Activated T-cell treated with anti-CD3 and anti-CD28 coated beads, Interleukin-2, amount 50 U/mL, for 4 hours (primary cell): ENCODE measurements around the gene PTAR1. TPM values are rescaled to one million over a fixed set of nuclear protein-coding genes. Genes with fewer than 3 reads are reported as not detected.

Experiments used
- ATAC-seq, 2 donors: fragments of 200-7000 bp; cut with Tn5 transposase; one replicate each; pipeline ENCODE4 v1.10.0; 2021
- DNase-seq: peaks from one replicate; pipeline ENCODE4 v3.0.0-alpha.2; 2020
- H3K27me3 Mint-ChIP-seq: one replicate; pipeline ENCODE4 v1.8.0; 2021; ENCODE audit warnings: low read depth, mixed read lengths
- H3K36me3 Mint-ChIP-seq: one replicate; pipeline ENCODE4 v1.8.0; 2022; ENCODE audit warnings: mixed read lengths; ENCODE audit not compliant: insufficient read depth
- H3K4me1 Mint-ChIP-seq: one replicate; pipeline ENCODE4 v1.8.0; 2021; ENCODE audit warnings: low read depth, mixed read lengths
- H3K4me3 Mint-ChIP-seq: one replicate; pipeline ENCODE4 v1.8.0; 2021; ENCODE audit warnings: mild to moderate bottlenecking, moderate library complexity, mixed read lengths
- H3K9me3 Mint-ChIP-seq: one replicate; pipeline ENCODE4 v1.8.0; 2021; ENCODE audit warnings: mixed read lengths
- total RNA-seq, 3 donors: library from RNA; stranded (reverse); gene quantifications; one replicate each; pipeline ENCODE4 v1.2.1, GENCODE V29; 2021

PTAR1 gene
- total RNA-seq, 3 donors from 2014 or later = 27.0 to 29.2 (median 27.1) TPM

DNA sequence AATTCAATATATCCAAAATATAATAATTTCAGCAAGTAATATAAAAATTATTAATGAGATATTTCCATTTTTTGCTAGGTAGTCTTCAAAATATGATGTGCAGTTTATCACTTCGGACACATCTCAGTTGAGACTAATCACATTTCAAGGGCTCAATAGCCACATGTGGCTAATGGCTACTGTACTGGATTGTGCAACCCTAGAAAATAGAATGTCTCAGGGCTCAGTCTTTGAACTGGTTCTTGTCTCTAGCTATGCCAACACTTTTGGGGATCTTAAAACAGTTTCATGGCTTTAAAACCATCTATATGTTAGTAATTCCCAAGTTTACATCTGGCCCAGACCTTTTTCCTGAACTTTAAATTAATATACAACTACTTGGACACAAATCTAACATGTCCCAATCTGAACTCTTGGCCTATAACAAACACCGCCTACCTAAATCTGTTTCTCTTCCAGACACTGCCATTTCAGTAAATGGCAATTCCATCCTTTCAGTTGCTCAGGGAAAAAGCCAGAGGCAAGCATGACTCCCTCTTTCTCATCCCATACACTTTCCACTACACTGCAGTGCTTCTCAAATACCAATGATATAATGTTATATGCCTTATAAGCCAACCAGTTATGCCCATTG, 18.8 kb downstream of the PTAR1 start:
- peaks cover 38% of the 10 kb centered on the region for H3K36me3 Mint-ChIP-seq
- H3K27me3 Mint-ChIP-seq = no peaks in the 10 kb centered on the region
- no peaks in the 10 kb centered on the region for H3K9me3 Mint-ChIP-seq
- ATAC-seq = no peak
- H3K4me1 Mint-ChIP-seq = peaks cover 13% of the 10 kb centered on the region
- H3K4me3 Mint-ChIP-seq = no peak overlapping the region
- DNase-seq = no peak

DNA sequence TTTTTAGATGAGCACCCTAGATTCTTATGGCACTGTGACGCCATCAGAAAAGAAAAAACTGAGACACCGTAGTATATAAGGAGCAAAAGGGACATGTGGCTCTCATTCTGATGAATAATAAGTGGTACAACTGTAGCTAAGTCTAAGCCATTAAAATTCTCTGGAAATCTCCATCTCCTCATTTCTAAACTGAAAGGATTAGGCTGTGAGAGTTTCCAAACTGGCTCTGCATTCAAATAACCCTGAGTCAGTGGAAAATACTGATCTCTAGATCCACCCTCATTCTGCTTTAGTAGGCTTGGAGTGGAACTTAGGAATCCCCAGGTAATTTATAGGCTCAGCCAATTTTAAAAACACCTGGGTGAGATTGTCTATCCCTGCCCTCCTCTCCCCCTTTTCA, 28.5 kb downstream of the PTAR1 start:
- ATAC-seq (no peak), DNase-seq (no peak)
- Mint-ChIP-seq H3K36me3 (peaks cover 52% of the 10 kb centered on the region), H3K4me1 (peaks cover 3% of the 10 kb centered on the region), H3K27me3 (no peaks in the 10 kb centered on the region), H3K4me3 (no peak overlapping the region), H3K9me3 (no peaks in the 10 kb centered on the region)

DNA sequence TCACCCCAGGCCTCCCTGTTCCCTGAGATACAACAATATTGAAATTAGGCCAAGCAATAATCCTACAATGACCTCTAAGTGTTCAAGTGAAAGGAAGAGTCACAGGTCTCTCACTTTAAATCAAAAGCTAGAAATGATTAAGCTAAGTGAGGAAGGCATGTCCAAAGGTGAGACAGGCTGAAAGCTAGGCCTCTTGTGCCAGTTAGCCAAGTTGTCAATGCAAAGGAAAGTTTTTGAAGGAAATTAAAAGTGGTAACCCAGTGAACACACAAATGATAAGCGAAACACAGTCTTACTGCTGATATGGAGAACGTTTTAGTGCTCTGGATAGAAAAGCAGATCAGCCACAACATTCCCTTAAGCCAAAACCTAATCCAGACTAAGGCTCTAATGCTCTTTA, 39.8 kb downstream of the PTAR1 start:
- Mint-ChIP-seq H3K4me3 (no peak overlapping the region), H3K9me3 (no peaks in the 10 kb centered on the region), H3K36me3 (peaks cover 56% of the 10 kb centered on the region), H3K27me3 (no peaks in the 10 kb centered on the region), H3K4me1 (no peaks in the 10 kb centered on the region)
- ATAC-seq (no peak), DNase-seq (no peak)

DNA sequence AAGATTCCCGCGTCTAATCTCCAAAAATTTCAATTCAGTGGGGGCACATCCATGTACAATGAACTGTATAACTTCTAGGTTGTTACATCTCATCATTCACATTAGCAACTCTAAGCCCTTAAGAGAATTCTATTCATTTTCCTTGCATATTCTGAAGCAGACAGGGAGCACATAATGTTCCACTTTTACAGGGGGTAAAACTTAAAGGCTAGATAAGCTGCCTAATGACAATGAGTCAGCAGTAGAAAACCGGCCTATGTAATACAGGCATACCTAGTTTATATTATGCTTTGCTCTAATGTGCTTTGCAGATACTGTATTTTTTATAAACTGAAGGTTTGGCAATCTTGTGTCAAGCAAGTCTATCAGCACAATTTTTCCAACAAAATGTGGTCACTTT, 40.4 kb downstream of the PTAR1 start:
- Mint-ChIP-seq H3K9me3 (no peaks in the 10 kb centered on the region), H3K4me3 (no peak overlapping the region), H3K27me3 (no peaks in the 10 kb centered on the region), H3K36me3 (peaks cover 57% of the 10 kb centered on the region), H3K4me1 (no peaks in the 10 kb centered on the region)
- DNase-seq (no peak), ATAC-seq (no peak)

DNA sequence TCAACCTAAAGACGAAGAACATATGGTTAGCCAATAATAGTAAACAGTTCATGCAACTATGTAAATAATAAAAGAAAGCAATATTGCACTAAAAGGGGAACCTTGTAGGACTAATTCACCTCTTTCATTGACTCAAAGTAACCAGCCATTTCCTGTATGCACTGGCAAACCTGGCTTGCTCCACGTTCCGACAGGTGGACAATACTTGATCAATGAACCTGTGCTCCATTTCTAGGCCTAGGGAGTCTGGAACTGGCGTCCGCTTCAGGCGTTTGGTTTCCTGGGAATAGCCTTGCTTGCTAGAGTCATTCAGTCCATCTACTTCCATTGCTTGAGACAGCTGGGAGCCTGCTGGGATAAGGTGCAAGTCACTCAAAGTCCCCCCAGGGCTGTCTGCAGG, 41.6 kb downstream of the PTAR1 start:
- Mint-ChIP-seq H3K4me1 (no peaks in the 10 kb centered on the region), H3K36me3 (peaks cover 58% of the 10 kb centered on the region), H3K27me3 (no peaks in the 10 kb centered on the region), H3K4me3 (no peak overlapping the region), H3K9me3 (no peaks in the 10 kb centered on the region)
- DNase-seq = no peak
- ATAC-seq = no peak

DNA sequence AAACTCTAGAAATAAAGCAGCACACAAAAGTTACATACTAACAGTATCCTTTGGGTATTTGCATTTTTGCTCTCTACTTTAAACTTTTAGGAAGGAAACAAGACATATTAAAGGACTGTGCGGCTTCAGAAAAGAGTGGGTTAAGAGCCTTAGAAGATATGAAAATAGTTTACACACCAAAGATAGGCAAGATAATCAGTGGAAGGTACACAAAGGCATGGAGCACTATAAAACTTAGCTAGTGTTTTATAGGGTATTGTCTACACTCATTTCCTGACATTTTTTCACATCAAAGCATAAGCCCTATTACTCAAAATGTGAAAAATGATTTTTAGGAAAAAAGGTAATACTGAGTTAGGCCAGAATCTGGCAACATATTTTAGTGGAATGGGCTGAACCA, 44.0 kb downstream of the PTAR1 start:
- no peak for DNase-seq
- no peaks in the 10 kb centered on the region for H3K9me3 Mint-ChIP-seq
- no peak overlapping the region for H3K4me3 Mint-ChIP-seq
- no peaks in the 10 kb centered on the region for H3K27me3 Mint-ChIP-seq
- no peaks in the 10 kb centered on the region for H3K4me1 Mint-ChIP-seq
- peaks cover 49% of the 10 kb centered on the region for H3K36me3 Mint-ChIP-seq
- no peak for ATAC-seq

DNA sequence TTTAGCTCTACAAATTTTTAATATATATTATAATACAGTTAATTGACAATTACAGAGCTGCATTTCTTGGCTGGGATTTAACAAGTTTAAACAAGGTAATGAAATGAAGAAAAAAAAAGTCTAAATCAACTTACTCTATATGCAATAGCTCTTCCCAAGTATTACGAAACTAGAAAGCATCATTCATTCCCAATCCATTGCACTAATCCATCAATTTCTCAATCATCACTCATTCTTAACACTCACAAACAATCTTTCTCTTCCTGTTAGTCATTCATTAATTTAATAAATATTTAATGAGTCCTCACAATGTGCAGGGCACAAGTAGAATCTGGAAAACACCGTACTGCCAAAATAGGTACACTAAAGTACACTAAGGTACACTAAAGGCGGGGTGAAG, 44.7 kb downstream of the PTAR1 start:
- ATAC-seq (no peak), DNase-seq (no peak)
- peaks cover 46% of the 10 kb centered on the region for H3K36me3 Mint-ChIP-seq
- no peak overlapping the region for H3K4me3 Mint-ChIP-seq
- H3K27me3 Mint-ChIP-seq = no peaks in the 10 kb centered on the region
- H3K4me1 Mint-ChIP-seq = no peaks in the 10 kb centered on the region
- H3K9me3 Mint-ChIP-seq = no peaks in the 10 kb centered on the region

DNA sequence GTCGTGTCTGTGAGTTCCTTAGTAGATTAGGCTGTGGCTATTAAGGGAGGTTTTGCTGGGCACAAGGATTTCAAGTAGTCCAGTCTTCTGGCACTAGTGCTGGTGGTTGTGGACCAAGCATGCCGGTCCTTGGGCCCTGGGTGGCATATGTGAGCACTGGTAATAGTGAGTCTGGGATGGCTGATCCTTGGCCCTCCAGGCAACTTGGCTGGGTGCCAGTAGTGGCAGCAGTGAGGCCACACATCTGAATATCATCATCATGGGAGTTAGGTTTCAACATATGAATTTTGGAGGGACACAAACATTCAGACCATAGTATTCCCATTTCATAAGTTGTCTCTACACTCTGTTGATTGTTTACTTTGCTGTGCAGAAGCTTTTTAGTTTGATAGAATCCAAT, 62.3 kb downstream of the PTAR1 start:
- peaks cover 4% of the 10 kb centered on the region for H3K27me3 Mint-ChIP-seq
- H3K4me1 Mint-ChIP-seq = no peaks in the 10 kb centered on the region
- peaks cover 46% of the 10 kb centered on the region for H3K9me3 Mint-ChIP-seq
- H3K36me3 Mint-ChIP-seq = no peaks in the 10 kb centered on the region
- H3K4me3 Mint-ChIP-seq = no peak overlapping the region
- DNase-seq (no peak), ATAC-seq (no peak)

DNA sequence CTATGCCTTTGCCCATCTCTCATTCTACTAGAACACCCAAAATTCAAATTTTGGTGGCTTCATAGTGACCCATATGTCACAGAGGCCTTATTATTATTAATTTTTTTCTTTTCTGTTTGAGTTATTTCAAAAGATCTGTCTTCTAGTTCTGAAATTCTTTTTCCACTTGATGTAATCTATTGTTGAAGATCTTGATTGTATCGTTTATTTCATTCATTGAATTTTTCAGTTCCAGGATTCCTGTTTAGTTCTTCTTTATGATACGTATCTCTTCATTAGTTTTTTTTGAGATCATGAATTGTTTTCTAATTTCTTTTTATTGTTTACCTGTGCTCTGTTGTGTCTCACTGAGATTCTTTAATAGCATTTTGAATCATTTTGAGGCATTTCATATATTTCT, 63.0 kb downstream of the PTAR1 start:
- H3K9me3 Mint-ChIP-seq = peaks cover 45% of the 10 kb centered on the region

DNA sequence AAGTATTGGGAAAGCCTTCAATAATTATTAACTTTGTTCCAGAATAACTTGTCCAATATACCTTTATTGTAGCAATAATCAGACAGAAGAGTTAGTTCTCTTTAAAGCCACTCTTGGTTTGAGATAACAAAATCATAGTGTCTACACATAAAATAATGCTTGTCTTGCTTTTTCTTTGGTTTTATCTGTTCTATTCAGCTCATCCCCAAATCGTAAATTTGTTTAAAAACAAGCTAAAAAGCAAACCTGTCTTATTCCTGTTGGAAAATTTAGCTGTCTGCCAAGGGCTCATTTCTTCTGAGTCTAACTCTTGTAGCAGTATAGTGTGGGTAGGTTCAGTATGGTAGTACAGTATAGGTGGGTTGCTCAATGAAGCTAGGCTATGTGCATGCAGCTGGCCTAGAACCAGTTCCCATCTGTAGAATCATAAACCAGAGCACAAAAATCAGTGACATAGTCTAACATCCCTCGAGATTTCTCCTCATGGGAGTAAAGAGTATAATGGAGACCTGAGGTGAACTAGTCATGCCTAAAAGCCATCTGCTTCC, 69.7 kb downstream of the PTAR1 start:
- no peak for ATAC-seq
- Mint-ChIP-seq H3K36me3 (no peaks in the 10 kb centered on the region), H3K4me3 (no peak overlapping the region), H3K4me1 (no peaks in the 10 kb centered on the region), H3K9me3 (peaks cover 8% of the 10 kb centered on the region), H3K27me3 (peaks cover 12% of the 10 kb centered on the region)
- no peak for DNase-seq

More for the DNA sequence above, 63.0 kb downstream of the PTAR1 start:
- peaks cover 7% of the 10 kb centered on the region for H3K27me3 Mint-ChIP-seq
- H3K36me3 Mint-ChIP-seq = no peaks in the 10 kb centered on the region
- H3K4me1 Mint-ChIP-seq = no peaks in the 10 kb centered on the region
- ATAC-seq = no peak
- DNase-seq = no peak
- no peak overlapping the region for H3K4me3 Mint-ChIP-seq

DNA sequence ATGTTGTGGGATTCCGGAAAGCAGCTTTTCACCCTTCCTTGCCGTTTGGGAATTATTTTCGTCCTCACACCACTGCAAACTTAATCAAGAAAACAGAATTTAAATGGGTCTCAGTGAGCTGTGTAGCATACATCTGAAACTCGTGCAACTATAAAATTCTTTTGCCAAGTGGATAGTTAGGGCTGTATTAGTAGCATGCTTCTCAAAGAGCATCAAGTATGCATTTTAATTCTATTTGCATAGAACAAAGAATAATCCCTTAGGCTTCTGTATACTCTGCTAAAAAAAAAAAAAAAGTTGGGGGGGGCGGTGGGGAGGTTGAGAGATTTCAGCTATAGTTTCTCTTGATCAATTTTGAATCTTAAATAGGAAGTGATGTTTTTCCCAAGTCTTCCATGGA, 75.9 kb downstream of the PTAR1 start:
- H3K4me3 Mint-ChIP-seq = no peak overlapping the region
- no peaks in the 10 kb centered on the region for H3K4me1 Mint-ChIP-seq

DNA sequence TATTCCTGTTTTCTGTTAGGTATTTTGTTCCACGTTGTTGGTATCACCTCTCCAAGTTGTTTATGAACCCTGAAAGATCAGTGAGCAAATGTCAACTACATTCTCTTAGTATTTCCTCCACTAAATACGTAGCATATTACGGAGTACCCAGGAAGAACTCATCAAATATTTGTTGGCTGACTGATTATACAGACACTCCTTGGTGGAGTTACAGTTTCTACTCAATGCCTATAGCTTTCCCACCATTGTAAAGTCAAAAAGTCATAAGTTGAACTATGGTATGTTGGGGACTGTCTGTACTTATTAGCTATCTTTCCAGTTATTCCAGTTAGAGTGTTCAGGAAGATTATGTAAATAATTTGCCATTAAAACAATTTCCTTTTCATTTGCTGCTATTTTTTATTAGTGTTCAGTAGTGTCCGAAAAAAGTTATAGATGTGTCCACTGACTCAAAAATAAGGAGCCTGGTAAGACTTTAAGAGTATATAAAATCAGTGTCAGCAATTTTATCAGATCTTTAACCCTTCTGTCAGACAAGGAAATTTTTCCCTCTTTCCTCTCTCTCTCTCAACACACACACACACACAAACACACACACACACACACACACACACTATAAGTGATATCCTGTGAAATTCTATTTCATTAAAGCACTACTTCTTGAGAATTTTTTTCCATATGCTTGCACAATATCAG, 80.8 kb downstream of the PTAR1 start:
- Mint-ChIP-seq H3K27me3 (peaks cover 18% of the 10 kb centered on the region), H3K36me3 (no peaks in the 10 kb centered on the region)

More for the DNA sequence above, 75.9 kb downstream of the PTAR1 start:
- peaks cover 15% of the 10 kb centered on the region for H3K27me3 Mint-ChIP-seq
- DNase-seq = no peak
- no peaks in the 10 kb centered on the region for H3K9me3 Mint-ChIP-seq
- no peaks in the 10 kb centered on the region for H3K36me3 Mint-ChIP-seq
- no peak for ATAC-seq

DNA sequence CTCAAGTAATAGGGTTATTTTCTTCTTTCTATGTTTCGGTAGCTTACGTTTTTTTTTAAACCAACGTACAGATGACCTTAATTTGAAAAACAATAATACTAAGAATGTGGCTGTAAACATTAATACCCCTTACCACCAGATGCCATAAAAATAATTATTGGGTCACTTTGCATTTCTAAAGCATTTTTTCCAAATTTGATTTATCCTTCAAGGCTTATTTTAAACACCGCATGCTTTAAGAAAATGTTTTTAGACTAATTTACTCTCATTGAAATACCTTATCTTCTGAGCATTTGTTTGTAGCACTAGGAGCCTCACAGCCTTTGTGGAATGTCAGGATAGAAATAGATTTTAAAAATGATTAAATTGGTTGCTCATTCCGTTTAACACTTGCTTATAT, 81.9 kb downstream of the PTAR1 start:
- H3K9me3 Mint-ChIP-seq = no peaks in the 10 kb centered on the region
- ATAC-seq (no peak), DNase-seq (no peak)
- peaks cover 15% of the 10 kb centered on the region for H3K27me3 Mint-ChIP-seq
- no peak overlapping the region for H3K4me3 Mint-ChIP-seq
- peaks cover 15% of the 10 kb centered on the region for H3K4me1 Mint-ChIP-seq
- no peaks in the 10 kb centered on the region for H3K36me3 Mint-ChIP-seq

More for the DNA sequence above, 80.8 kb downstream of the PTAR1 start:
- DNase-seq (no peak), ATAC-seq (no peak)
- H3K4me3 Mint-ChIP-seq = no peak overlapping the region
- H3K4me1 Mint-ChIP-seq = peaks cover 10% of the 10 kb centered on the region
- H3K9me3 Mint-ChIP-seq = no peaks in the 10 kb centered on the region

DNA sequence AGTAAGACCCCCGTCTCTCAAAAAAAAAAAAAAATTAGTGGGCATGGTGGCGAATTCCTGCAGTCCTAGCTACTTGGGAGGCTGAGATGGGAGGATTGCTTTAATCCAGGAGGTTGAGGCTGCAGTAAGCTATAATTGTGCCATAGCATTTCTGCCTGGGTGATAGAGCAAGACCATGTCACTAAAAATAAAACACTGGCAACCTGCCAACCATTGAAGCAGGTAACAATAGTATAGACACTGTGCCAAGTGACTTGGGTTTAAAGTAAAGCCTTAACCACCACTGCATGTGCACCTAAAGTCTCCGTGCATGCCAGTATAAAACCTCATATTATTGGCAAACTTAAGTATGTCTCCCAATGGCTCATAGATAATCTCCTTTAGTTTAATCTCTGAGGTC, 84.2 kb downstream of the PTAR1 start:
- ATAC-seq (no peak), DNase-seq (no peak)
- Mint-ChIP-seq H3K4me3 (no peak overlapping the region), H3K4me1 (peaks cover 22% of the 10 kb centered on the region), H3K9me3 (no peaks in the 10 kb centered on the region), H3K27me3 (peaks cover 23% of the 10 kb centered on the region), H3K36me3 (no peaks in the 10 kb centered on the region)
